AG20443 (cell line): ENCODE data around the gene DSN1.
A peak's percentile ranks its signal among the peaks of the same experiment; 100 is the strongest.

Experiments
- DNase-seq: peaks from one replicate; pipeline ENCODE4 v3.0.0; 2012; ENCODE audit warnings: low spot score, mixed read lengths

The DSN1 gene

GRCh38 chr20:36795691-36796090 lies 22.1 kb upstream of the DSN1 start:
- no peak for DNase-seq

- no peak for DNase-seq
Observed at GRCh38 chr20:36794116-36794474, 20.5 kb upstream of the DSN1 start.

GRCh38 chr20:36793294-36794115 lies 19.9 kb upstream of the DSN1 start:
- no peak for DNase-seq

GRCh38 chr20:36792422-36792821 lies 18.9 kb upstream of the DSN1 start:
- DNase-seq = peak; percentile 64

GRCh38 chr20:36791862-36792261 lies 18.3 kb upstream of the DSN1 start:
- DNase-seq = no peak

GRCh38 chr20:36786663-36787062 lies 13.1 kb upstream of the DSN1 start:
- no peak for DNase-seq

- DNase-seq = no peak
Observed at GRCh38 chr20:36786246-36786645, 12.7 kb upstream of the DSN1 start.

- no peak for DNase-seq
Observed at GRCh38 chr20:36785308-36785707, 11.7 kb upstream of the DSN1 start.

GRCh38 chr20:36784900-36785299 lies 11.3 kb upstream of the DSN1 start:
- peak; percentile 60 for DNase-seq

GRCh38 chr20:36784116-36784515 lies 10.6 kb upstream of the DSN1 start:
- DNase-seq = no peak

- no peak for DNase-seq
Observed at GRCh38 chr20:36779656-36780025, 6.1 kb upstream of the DSN1 start.

GRCh38 chr20:36778831-36779655 lies 5.5 kb upstream of the DSN1 start:
- DNase-seq = no peak

GRCh38 chr20:36777576-36777975 lies 4.0 kb upstream of the DSN1 start:
- no peak for DNase-seq

- DNase-seq = no peak
Observed at GRCh38 chr20:36777167-36777566, 3.6 kb upstream of the DSN1 start.

- DNase-seq = no peak
Observed at GRCh38 chr20:36775826-36776225, 2.3 kb upstream of the DSN1 start.

- DNase-seq = no peak
Observed at GRCh38 chr20:36775196-36775595, 1.6 kb upstream of the DSN1 start.

- no peak for DNase-seq
Observed at GRCh38 chr20:36773107-36773596, 411 bp downstream of the DSN1 start.

- no peak for DNase-seq
Observed at GRCh38 chr20:36770680-36771079, 2.9 kb downstream of the DSN1 start.

- DNase-seq = peak; percentile 34
Observed at GRCh38 chr20:36768768-36769430, 4.7 kb downstream of the DSN1 start.

- DNase-seq = no peak
Observed at GRCh38 chr20:36761125-36761524, 12.4 kb downstream of the DSN1 start.

- DNase-seq = no peak
Observed at GRCh38 chr20:36760647-36761046, 12.9 kb downstream of the DSN1 start.

GRCh38 chr20:36758276-36758675 lies 15.3 kb downstream of the DSN1 start:
- DNase-seq = no peak

GRCh38 chr20:36756496-36756895 lies 17.1 kb downstream of the DSN1 start:
- no peak for DNase-seq
